ENCODE results near the gene HES7. TPM values are rescaled to one million over a fixed set of nuclear protein-coding genes. Genes with fewer than 3 reads are reported as not detected.

The HES7 gene
- total RNA-seq, 1 experiment from 2014 or later = 3.1 TPM

DNA sequence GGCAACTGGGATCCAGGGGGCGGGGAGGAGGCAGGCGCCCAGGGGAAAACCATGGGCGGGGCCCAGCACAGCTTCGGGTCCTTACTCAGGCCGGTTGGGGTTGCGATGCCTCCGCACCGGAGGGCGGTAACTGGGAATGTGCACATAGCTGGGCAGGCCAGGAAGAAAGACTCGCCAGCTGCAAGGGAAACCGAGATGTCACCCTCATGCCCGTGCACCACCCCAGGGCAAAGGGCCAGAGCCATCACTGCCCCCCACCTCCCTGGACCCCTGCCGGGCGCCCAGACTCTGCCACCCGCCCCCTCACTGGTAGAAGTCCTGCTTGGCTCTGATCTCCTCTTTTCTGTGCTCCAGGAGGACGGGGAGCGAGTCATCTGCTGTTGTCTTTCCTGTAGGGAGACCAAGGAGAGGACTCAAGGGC, 43.1 kb downstream of the HES7 start (continued):
- TF ChIP-seq, protein P1, sequence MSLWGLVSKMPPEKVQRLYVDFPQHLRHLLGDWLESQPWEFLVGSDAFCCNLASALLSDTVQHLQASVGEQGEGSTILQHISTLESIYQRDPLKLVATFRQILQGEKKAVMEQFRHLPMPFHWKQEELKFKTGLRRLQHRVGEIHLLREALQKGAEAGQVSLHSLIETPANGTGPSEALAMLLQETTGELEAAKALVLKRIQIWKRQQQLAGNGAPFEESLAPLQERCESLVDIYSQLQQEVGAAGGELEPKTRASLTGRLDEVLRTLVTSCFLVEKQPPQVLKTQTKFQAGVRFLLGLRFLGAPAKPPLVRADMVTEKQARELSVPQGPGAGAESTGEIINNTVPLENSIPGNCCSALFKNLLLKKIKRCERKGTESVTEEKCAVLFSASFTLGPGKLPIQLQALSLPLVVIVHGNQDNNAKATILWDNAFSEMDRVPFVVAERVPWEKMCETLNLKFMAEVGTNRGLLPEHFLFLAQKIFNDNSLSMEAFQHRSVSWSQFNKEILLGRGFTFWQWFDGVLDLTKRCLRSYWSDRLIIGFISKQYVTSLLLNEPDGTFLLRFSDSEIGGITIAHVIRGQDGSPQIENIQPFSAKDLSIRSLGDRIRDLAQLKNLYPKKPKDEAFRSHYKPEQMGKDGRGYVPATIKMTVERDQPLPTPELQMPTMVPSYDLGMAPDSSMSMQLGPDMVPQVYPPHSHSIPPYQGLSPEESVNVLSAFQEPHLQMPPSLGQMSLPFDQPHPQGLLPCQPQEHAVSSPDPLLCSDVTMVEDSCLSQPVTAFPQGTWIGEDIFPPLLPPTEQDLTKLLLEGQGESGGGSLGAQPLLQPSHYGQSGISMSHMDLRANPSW (CRISPR knock-in tag; conservative IDR thresholded peaks at IDR 0.05; ENCODE audit: low read depth) = no peak
- TF ChIP-seq EMX1 (CRISPR knock-in tag; IDR thresholded peaks at IDR 0.05) (no peak), ETV6 (CRISPR knock-in tag; IDR thresholded peaks at IDR 0.05) (no peak)
- TF ChIP-seq, protein P2, sequence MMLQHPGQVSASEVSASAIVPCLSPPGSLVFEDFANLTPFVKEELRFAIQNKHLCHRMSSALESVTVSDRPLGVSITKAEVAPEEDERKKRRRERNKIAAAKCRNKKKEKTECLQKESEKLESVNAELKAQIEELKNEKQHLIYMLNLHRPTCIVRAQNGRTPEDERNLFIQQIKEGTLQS (CRISPR knock-in tag; conservative IDR thresholded peaks at IDR 0.05) = no peak
- TF ChIP-seq, protein P3, sequence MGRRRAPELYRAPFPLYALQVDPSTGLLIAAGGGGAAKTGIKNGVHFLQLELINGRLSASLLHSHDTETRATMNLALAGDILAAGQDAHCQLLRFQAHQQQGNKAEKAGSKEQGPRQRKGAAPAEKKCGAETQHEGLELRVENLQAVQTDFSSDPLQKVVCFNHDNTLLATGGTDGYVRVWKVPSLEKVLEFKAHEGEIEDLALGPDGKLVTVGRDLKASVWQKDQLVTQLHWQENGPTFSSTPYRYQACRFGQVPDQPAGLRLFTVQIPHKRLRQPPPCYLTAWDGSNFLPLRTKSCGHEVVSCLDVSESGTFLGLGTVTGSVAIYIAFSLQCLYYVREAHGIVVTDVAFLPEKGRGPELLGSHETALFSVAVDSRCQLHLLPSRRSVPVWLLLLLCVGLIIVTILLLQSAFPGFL (CRISPR knock-in tag; IDR thresholded peaks at IDR 0.05; ENCODE audit: borderline replicate concordance) = no peak

DNA sequence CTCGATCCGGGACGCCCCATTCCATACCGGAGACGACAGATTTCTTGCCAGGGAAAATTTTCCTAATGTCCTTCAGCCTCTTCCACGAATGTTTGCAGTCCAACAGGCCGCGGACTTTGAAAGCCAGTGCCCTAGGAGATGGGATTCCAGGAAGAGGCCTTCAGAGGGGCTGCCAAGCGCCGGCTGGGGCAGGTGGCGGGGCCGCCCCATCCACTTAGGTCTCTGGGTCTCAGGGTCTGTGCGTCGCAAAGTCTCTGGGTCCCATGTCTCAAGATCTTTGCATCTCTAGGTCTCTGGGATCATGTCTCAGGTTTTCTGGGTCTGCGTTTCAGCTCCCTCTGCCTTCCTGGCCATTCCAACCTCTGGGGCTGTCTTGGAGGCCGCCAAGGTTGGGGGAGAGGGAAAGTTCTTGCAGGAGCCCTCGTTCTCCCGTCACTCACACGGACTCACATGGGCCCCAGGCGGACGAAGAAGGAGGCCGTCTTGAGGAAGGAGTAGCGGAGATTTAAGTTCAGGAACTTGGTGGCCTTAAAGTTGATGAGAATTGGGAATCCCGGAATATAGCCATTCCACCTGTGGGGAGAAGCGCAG, 43.6 kb downstream of the HES7 start:
- Mint-ChIP-seq H3K4me1 (peaks cover 11% of the 10 kb centered on the region), H3K9me3 (no peaks in the 10 kb centered on the region), H3K36me3 (peaks cover 2% of the 10 kb centered on the region; the same call in 1 of the 2 replicates), H3K27ac (no peak overlapping the region), H3K27me3 (ENCODE audit: low read depth) (peaks cover 83% of the 10 kb centered on the region), H3K4me3 (peak overlapping the region; percentile 87)
- peak; percentile 50 for ATAC-seq
- DNase-seq (ENCODE audit: low spot score) = peak; percentile 33
- POLR2A ChIA-PET = no interaction called here
- CTCF ChIA-PET = interaction anchor here (0.8 to 13.0 kb wide), 15 partner anchors 8 to 143 kb away, joined by 3 to 380 read pairs (median 4); partner anchors contain the start of genes ALOX12B and ALOXE3
- TF ChIP-seq, protein P4, sequence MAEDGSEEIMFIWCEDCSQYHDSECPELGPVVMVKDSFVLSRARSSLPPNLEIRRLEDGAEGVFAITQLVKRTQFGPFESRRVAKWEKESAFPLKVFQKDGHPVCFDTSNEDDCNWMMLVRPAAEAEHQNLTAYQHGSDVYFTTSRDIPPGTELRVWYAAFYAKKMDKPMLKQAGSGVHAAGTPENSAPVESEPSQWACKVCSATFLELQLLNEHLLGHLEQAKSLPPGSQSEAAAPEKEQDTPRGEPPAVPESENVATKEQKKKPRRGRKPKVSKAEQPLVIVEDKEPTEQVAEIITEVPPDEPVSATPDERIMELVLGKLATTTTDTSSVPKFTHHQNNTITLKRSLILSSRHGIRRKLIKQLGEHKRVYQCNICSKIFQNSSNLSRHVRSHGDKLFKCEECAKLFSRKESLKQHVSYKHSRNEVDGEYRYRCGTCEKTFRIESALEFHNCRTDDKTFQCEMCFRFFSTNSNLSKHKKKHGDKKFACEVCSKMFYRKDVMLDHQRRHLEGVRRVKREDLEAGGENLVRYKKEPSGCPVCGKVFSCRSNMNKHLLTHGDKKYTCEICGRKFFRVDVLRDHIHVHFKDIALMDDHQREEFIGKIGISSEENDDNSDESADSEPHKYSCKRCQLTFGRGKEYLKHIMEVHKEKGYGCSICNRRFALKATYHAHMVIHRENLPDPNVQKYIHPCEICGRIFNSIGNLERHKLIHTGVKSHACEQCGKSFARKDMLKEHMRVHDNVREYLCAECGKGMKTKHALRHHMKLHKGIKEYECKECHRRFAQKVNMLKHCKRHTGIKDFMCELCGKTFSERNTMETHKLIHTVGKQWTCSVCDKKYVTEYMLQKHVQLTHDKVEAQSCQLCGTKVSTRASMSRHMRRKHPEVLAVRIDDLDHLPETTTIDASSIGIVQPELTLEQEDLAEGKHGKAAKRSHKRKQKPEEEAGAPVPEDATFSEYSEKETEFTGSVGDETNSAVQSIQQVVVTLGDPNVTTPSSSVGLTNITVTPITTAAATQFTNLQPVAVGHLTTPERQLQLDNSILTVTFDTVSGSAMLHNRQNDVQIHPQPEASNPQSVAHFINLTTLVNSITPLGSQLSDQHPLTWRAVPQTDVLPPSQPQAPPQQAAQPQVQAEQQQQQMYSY (CRISPR knock-in tag; IDR thresholded peaks at IDR 0.05) = no peak
- no peak for TF ChIP-seq RELA (CRISPR knock-in tag; IDR thresholded peaks at IDR 0.05; ENCODE audit: borderline replicate concordance)
- TF ChIP-seq FOXJ3 (CRISPR knock-in tag; IDR thresholded peaks at IDR 0.05; ENCODE audit: borderline replicate concordance) = no peak
- TF ChIP-seq FOXP1 (CRISPR knock-in tag; IDR thresholded peaks at IDR 0.05; ENCODE audit: borderline replicate concordance) = 0 out of 2 replicates have a peak, but pooled peaks have one; percentile 7
- TF ChIP-seq, protein P5, sequence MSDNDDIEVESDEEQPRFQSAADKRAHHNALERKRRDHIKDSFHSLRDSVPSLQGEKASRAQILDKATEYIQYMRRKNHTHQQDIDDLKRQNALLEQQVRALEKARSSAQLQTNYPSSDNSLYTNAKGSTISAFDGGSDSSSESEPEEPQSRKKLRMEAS (CRISPR knock-in tag; IDR thresholded peaks at IDR 0.05) = peak; percentile 1
- TF ChIP-seq ESRRA (CRISPR knock-in tag; IDR thresholded peaks at IDR 0.05; ENCODE audit: borderline replicate concordance) = no peak
- TF ChIP-seq MXD4 (CRISPR knock-in tag; IDR thresholded peaks at IDR 0.05; ENCODE audit: borderline replicate concordance) = no peak
- no peak for TF ChIP-seq GTF2I (CRISPR knock-in tag; conservative IDR thresholded peaks at IDR 0.05)
- TF ChIP-seq, protein P6, sequence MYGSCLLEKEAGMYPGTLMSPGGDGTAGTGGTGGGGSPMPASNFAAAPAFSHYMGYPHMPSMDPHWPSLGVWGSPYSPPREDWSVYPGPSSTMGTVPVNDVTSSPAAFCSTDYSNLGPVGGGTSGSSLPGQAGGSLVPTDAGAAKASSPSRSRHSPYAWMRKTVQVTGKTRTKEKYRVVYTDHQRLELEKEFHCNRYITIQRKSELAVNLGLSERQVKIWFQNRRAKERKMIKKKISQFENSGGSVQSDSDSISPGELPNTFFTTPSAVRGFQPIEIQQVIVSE (CRISPR knock-in tag; IDR thresholded peaks at IDR 0.05; ENCODE audit: borderline replicate concordance) = no peak
- no peak for TF ChIP-seq SOX15 (CRISPR knock-in tag; IDR thresholded peaks at IDR 0.05)
- TF ChIP-seq SMAD3 (CRISPR knock-in tag; IDR thresholded peaks at IDR 0.05; ENCODE audit: borderline replicate concordance) = no peak
- no peak for TF ChIP-seq SMAD4 (CRISPR knock-in tag; IDR thresholded peaks at IDR 0.05)
- TF ChIP-seq, protein P7, sequence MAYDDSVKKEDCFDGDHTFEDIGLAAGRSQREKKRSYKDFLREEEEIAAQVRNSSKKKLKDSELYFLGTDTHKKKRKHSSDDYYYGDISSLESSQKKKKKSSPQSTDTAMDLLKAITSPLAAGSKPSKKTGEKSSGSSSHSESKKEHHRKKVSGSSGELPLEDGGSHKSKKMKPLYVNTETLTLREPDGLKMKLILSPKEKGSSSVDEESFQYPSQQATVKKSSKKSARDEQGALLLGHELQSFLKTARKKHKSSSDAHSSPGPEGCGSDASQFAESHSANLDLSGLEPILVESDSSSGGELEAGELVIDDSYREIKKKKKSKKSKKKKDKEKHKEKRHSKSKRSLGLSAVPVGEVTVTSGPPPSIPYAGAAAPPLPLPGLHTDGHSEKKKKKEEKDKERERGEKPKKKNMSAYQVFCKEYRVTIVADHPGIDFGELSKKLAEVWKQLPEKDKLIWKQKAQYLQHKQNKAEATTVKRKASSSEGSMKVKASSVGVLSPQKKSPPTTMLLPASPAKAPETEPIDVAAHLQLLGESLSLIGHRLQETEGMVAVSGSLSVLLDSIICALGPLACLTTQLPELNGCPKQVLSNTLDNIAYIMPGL (CRISPR knock-in tag; IDR thresholded peaks at IDR 0.05) = no peak; the same call in 1 of the 2 replicates
- TF ChIP-seq, protein P1 (CRISPR knock-in tag; conservative IDR thresholded peaks at IDR 0.05; ENCODE audit: low read depth) = no peak
- TF ChIP-seq, protein P8, sequence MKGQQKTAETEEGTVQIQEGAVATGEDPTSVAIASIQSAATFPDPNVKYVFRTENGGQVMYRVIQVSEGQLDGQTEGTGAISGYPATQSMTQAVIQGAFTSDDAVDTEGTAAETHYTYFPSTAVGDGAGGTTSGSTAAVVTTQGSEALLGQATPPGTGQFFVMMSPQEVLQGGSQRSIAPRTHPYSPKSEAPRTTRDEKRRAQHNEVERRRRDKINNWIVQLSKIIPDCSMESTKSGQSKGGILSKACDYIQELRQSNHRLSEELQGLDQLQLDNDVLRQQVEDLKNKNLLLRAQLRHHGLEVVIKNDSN (CRISPR knock-in tag; IDR thresholded peaks at IDR 0.05) = 0 out of 2 replicates have a peak, but pooled peaks have one; percentile 25
- no peak for TF ChIP-seq TCF7 (CRISPR knock-in tag; IDR thresholded peaks at IDR 0.05; ENCODE audit: low read depth)
